HG03175 (cell line): ENCODE measurements around the gene NPY.

Experiments used
- ATAC-seq: cut with Tn5 transposase; IDR thresholded peaks from one replicate; pipeline ENCODE4 v1.9.1; 2021; ENCODE audit warnings: mild to moderate bottlenecking, moderate library complexity; ENCODE audit not compliant: unreplicated experiment

The NPY gene

DNA sequence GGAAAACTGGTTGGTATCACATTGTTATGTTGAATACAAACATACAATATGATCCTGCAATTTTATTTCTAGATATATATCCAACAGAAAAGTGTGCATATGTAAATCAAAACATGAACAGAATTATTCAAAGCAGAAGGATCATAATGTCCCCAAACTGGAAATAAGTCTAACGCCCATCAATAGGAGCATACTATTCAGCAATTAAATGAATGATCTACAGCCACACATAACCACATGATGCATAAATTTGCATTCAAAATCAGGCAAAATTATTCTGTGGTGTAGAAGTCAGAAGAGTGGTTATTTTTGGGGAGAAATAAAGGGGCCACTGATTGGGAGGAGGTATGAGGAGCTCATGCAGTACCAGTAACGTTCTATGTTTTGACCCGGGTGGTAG is 28.6 kb downstream of the NPY start:
- no peak for ATAC-seq

DNA sequence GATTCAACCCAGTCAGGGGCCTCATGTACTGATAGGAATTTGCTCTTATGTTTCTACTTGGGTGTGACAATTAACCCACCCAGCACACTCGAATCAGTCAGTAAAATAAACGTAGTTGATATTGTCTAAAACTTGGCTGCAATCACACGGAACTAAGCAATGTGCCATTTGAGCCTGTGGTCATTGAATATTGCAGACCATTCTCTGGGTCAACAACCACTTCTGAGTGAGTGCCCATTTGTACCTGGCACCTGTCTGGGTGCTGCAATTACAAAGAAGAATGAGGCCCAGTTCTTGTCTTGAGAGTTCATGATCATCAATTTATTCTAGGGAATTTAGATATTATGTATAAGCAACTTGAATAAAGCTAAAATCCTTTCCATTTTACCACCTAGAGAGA is 29.8 kb downstream of the NPY start:
- ATAC-seq: no peak

DNA sequence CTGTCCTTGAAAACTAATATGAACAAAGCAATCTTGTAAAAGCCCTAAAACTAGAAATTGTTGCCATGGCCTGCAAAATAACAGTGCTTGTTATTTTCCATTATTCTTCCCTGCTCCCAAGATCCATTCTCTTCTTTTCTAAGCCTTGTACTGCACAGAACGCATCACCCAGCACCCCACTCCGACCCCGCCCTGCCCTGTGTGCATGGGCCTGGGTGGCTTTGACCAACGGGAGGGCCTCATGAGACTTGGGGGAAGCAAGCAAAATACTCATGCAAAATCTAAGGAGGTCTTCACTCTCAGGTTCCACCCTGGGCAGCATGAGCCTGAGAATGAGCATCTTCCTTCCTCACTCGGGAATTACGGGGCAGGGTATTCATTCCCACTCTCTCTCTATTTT is 32.4 kb downstream of the NPY start:
- ATAC-seq: no peak

DNA sequence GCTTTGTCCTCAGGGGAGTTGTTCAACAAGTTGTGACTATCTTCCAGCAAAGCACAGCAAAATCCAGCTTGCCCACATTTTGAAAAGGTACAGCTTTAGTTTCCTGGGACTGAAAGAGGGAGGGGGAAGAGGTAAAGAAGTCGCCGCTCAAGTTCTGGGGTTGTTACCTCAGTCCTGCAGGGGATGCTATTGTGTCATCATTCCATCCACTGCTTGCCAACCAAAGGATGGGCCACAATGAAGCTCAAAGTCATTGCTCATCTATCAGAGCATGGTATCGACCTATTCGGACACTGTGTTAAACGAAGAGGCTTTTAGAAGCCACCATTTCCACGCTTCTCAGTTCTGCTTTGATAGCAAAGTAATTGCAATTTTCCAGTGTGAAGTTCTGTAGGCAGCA is 34.3 kb downstream of the NPY start:
- no peak for ATAC-seq

DNA sequence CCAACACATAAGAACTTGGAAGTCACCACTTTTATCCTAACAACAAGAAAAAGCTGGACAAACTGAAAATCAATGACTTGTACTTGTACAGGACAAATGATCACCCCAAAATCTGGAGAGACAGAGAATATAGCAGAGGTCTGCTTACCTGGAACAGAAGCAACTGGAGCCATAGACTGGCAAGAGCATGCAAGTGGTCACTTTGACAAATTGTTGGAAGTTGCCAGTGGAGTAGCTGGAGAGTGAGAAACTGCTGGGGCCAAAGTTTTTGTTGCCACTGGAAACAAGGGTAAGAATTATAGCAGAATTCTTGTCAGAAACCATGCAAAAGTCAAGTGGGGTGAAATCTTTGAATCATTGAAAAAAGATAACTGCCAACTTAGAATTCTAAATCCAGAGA is 35.2 kb downstream of the NPY start:
- no peak for ATAC-seq

GRCh38 chr7:24323961-24324480 is 40.0 kb downstream of the NPY start:
- no peak for ATAC-seq

- peak; percentile 83 for ATAC-seq
These were observed 41.7 kb downstream of the NPY start for GRCh38 chr7:24325708-24326107.

GRCh38 chr7:24328050-24328449 is 44.1 kb downstream of the NPY start:
- no peak for ATAC-seq

DNA sequence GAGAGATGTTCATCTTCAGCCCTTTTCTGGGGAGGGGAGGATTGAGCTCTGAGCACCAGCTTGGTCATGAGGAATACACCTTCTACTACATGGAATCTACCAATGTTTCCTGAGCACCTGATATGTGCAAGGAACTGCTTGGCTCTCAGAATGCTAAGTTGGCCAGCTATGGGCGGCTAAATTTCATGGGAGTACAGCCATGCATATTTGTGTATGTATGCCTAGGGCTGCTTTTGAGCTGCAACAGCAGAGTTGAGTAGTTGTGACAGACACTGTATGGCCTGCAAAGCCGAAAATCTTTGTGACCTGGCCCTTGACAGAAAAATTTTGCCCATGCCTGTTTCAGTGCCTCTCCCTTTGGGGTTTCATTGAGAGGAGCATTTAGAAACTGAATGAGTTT is 44.9 kb downstream of the NPY start:
- ATAC-seq: no peak

DNA sequence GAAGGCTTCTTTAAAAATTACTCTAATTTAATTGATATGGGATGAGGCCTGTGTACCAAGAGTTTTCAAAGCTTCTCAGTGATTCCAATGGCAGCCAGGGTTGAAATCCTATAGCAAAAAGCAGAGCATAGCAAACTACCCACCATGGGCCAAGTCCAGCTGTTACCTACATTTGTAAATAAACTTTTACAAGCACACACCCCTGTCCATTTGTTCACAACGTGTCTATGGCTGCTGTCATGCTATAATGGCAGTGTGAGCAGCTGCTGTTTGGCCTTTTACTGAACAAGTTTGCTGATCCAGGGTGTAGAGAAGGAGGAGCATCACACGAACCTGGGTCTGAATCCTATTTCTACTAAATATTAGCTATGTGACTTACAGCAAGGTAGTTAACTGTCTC is 50.0 kb downstream of the NPY start:
- ATAC-seq: no peak

DNA sequence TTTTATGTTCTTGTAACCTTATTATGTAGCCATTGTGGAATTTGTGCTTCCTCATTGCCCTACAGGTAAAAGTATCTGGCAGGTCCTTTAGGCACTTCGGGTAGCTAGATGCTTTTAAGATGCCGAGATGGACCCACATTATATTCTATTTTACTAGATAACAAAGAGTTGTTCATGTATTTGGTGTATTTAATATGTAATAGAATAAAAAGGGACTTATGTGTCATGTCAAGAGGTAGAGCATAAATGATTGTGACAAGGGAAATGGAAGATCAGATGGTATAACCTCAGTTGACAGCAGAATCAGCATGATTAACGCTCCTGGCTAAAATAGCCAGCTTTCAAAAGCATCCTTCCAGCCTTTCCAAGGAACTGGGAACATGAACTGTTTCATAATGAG is 50.6 kb downstream of the NPY start:
- ATAC-seq: no peak

DNA sequence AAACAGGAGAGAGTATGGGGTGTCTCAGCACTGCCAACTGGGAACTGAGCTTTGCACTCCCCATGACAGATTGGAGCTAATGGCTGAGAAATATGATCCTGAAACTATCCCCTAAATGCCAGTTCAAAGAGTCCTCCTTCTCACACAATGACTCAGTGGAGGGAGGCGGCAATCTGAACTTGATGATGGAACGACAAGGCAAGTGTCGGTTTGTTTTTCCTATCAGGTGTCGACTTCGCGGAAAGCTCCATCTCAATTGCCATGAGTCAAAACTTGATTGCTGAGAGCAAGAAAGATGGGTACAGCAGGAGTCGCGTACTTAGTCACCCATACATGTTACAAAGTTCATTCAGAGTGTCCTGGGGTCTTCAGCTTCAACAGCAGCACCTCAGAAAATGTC is 52.5 kb downstream of the NPY start:
- ATAC-seq: no peak

GRCh38 chr7:24337180-24337579 is 53.2 kb downstream of the NPY start:
- no peak for ATAC-seq

DNA sequence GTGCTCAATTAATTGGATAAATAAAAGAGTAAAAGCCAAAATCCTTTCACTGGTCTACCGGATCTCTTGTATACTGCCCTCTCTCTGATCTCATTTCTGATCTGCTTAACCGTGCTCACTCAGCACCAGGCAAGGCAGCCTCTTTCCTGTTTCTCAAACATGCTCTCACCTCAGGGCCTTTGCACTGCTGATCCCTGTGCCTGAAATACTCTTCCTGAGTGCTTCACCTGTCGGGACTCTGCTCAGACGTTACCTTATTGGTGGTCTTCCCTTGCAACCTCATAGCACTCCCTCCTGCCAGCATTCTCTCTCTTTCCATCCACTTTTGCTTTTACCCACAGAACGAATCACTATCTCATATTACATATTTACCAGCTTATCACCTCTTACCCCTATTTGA is 55.6 kb downstream of the NPY start:
- no peak for ATAC-seq

GRCh38 chr7:24340727-24341126 is 56.7 kb downstream of the NPY start:
- ATAC-seq: no peak
